Pancreas (tissue), 10 donors: ENCODE results near the gene MAP7D2. TPM values are rescaled to one million over a fixed set of nuclear protein-coding genes. Genes with fewer than 3 reads are reported as not detected.

Experiments
- ATAC-seq, 4 donors: fragments of 200-7000 bp; cut with Tn5 transposase; one replicate each; pipeline versions ENCODE4 v1.8.0 to v1.9.1; 2020; ENCODE audit warnings: mild to moderate bottlenecking in 4 of 4, moderate library complexity in 4 of 4
- DNase-seq, 6 donors: peaks; one replicate each; pipeline ENCODE4 v3.0.0-alpha.2; 2020
- FAIRE-seq: peaks from 2 replicates; lab custom pipeline; 2012; peaks lifted over from hg19 to GRCh38; lab: Jason Lieb, UNC
- H3K27ac ChIP-seq, 4 donors: fragments of 200-600 bp; sonication (generic); 1 replicate in 3 of 4; 2 replicates in 1 of 4; pipeline versions ENCODE4 v1.5.0 to v1.8.0; 2020
- H3K27me3 ChIP-seq, 4 donors: fragments of 200-600 bp; one replicate each; pipeline ENCODE4 v1.8.0; 2021
- H3K36me3 ChIP-seq, 3 donors: fragments of 200-600 bp; sonication (generic) in 1 of 3; one replicate each; pipeline versions ENCODE4 v1.5.0 to v1.8.0; 2020 to 2021
- H3K4me1 ChIP-seq, 3 donors: fragments of 200-600 bp; one replicate each; pipeline ENCODE4 v1.8.0; 2021
- H3K4me3 ChIP-seq, 4 donors: fragments of 200-600 bp; sonication (generic) in 2 of 4; one replicate each; pipeline versions ENCODE4 v1.5.0 to v1.8.0; 2020 to 2021
- H3K9me3 ChIP-seq, 4 donors: fragments of 200-600 bp; one replicate each; pipeline ENCODE4 v1.8.0; 2021
- CTCF ChIP-seq, 4 donors: fragments of 200-600 bp; sonication (generic) in 3 of 4; IDR thresholded peaks; one replicate each; pipeline versions ENCODE4 v1.5.0 to v1.8.0; 2021; ENCODE audit warnings: antibody characterized with exemption in 4 of 4
- WGBS, 2 donors: extraction: QIAGEN DNeasy Blood & Tissue Kit; methylation state at CpG; one replicate each; pipeline ENCODE4 v1.1.7; 2013; 5-methylcytosine and 5-hydroxymethylcytosine counted together
- intact Hi-C, 3 donors: fragments of 100-400 bp; cut with DNase I; formaldehyde crosslinking; loops; one replicate each; pipeline versions ENCODE4 v1.11.1 to v1.14.2; 2022
- polyA plus RNA-seq, 2 donors: library from polyadenylated mRNA; stranded (reverse); fragments of 200-250 nt; gene quantifications; one replicate each; pipeline ENCODE4 v1.2.3, GENCODE V29; 2013
- total RNA-seq, 6 donors: library from RNA; stranded (reverse); fragmentation: NEBNext Ultra II Directional in 4 of 6; extraction: Animal tissue kit (Norgen Biotek cat#: 25700) in 4 of 6; gene quantifications; one replicate each; pipeline versions ENCODE4 v1.2.1 to v1.2.4, GENCODE V29; 2021 to 2023
- donor health status: healthy with polysubstance abuse.
- donor health status: DM: no; HTN: no; CAD: no; lungs with moderate emphysema.
- donor health status: DM: no; HTN: no; CAD: no.
- donor health status: control.
- donor health status: control.
- donor health status: Bipolar disorder and iron deficiency.
- donor health status: DM: yes; HTN: yes; CAD: no.
- donor health status: DM: no; HTN: no; CAD: no.
- donor health status: DM: no; HTN: no; CAD: no.
- donor health status: DM: yes; HTN: yes; CAD: no.

Gene MAP7D2
- total and polyA plus RNA-seq, 8 donors, result 0.09 to 3.6 (median 0.70) TPM

DNA sequence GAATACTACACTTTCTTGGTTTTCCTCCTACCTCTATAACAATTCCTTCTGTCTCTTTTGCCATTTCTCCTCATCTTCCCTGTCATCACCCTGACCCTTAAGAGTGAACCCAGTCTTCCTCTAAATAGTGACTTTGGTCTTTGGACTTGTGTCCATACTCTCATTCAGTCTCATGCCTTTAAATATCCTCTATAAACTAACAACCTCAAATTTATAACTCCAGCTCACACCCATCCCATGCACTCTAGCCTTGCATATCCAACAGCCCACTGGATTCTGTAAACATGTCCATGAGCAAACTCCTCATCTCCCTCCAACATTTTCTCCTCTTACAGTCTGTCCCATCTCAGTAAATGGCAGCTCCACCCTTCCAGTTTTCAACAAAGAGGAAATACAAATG lies 140.9 kb downstream of the MAP7D2 start:
- Histone ChIP-seq H3K36me3 (no peaks in the 10 kb centered on the region), H3K4me3 (no peak overlapping the region), H3K27me3 (peaks cover 0 to 14% (median 0%) of the 10 kb centered on the region in 4 donors), H3K27ac (no peak overlapping the region), H3K4me1 (no peaks in the 10 kb centered on the region), H3K9me3 (no peaks in the 10 kb centered on the region)
- ATAC-seq (no peak), FAIRE-seq (no peak), DNase-seq (no peak)
- no peak for TF ChIP-seq CTCF (IDR thresholded peaks at IDR 0.05)
- intact Hi-C loops, result no loop called here

GRCh38 chrX:19972984-19973383 lies 143.7 kb downstream of the MAP7D2 start:
- Histone ChIP-seq H3K36me3 (no peaks in the 10 kb centered on the region), H3K4me1 (no peaks in the 10 kb centered on the region), H3K27me3 (no peaks in the 10 kb centered on the region), H3K27ac (no peak overlapping the region), H3K4me3 (no peak overlapping the region), H3K9me3 (no peaks in the 10 kb centered on the region)
- no peak for DNase-seq
- intact Hi-C loops, result no loop called here
- no peak for FAIRE-seq
- TF ChIP-seq CTCF (IDR thresholded peaks at IDR 0.05), result no peak
- ATAC-seq, result no peak

DNA sequence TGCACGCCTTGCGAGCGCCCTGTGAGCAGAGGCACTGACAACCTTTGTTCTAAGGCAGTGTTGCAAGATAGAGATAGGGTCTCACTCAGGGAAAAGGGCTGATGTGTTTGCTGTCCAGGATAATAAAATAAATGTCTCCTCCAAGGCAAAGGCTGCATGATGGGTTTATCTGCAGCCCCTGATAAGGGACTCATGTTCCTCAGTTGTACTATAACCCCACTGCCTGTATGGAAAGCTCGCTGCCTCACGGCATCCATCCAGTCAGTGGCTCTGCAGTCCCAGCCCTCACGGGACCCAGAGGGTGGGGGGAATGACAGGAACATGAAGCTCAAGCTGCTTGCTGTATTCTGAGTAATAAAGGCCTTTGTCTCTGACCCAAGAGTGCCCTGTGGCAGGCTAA lies 148.4 kb downstream of the MAP7D2 start:
- Histone ChIP-seq H3K9me3 (no peaks in the 10 kb centered on the region), H3K4me1 (no peaks in the 10 kb centered on the region), H3K27ac (no peak overlapping the region), H3K4me3 (no peak overlapping the region), H3K36me3 (no peaks in the 10 kb centered on the region), H3K27me3 (no peaks in the 10 kb centered on the region)
- FAIRE-seq, result no peak
- no peak for DNase-seq
- intact Hi-C loops, result no loop called here
- whole genome bisulfite sequencing, 2 donors, result 89 to 94% methylated on average over 6 of the region's 6 CpGs
- no peak for ATAC-seq
- TF ChIP-seq CTCF (IDR thresholded peaks at IDR 0.05), result no peak

DNA sequence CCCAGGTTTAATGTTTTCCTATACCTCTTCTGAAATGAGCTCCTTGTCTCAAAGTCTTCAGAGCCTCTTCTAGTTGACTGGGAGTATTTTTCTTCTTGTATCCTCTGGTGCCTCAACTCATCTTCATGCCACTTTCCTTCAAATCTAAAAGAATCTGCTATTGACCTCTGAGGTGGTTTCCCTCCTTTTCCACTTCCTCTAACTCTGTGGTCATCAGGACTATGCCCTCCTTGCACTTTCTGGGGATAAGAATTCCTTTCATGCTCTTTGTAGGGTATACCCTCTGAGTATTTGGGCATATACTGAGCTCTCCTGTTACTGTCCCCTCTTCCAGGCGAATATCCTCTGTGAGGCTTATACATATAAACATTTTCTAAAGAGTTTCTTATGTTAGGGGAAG lies 150.7 kb downstream of the MAP7D2 start:
- no peak for TF ChIP-seq CTCF (IDR thresholded peaks at IDR 0.05)
- Histone ChIP-seq H3K36me3 (no peaks in the 10 kb centered on the region), H3K27me3 (no peaks in the 10 kb centered on the region), H3K4me1 (no peaks in the 10 kb centered on the region), H3K4me3 (no peak overlapping the region), H3K9me3 (no peaks in the 10 kb centered on the region), H3K27ac (no peak overlapping the region)
- intact Hi-C loops, result no loop called here
- ATAC-seq (no peak), FAIRE-seq (no peak), DNase-seq (no peak)
- 100% methylated on average over 1 of the region's 1 CpG for WGBS, 2 donors

GRCh38 chrX:19964017-19964710 lies 152.5 kb downstream of the MAP7D2 start:
- WGBS, 2 donors, result 84 to 92% methylated on average over 9 of the region's 9 CpGs
- DNase-seq (no peak), FAIRE-seq (no peak), ATAC-seq (no peak)
- no peak for TF ChIP-seq CTCF (IDR thresholded peaks at IDR 0.05)
- Histone ChIP-seq H3K9me3 (no peaks in the 10 kb centered on the region), H3K4me1 (no peaks in the 10 kb centered on the region), H3K27ac (no peak overlapping the region), H3K27me3 (no peaks in the 10 kb centered on the region), H3K36me3 (no peaks in the 10 kb centered on the region), H3K4me3 (no peak overlapping the region)
- intact Hi-C loops, result no loop called here
